NCI-H128 (cell line): ENCODE results near the gene RNF227.
"Not testable (repeated sequence)": the region's sequence is repeated elsewhere in the genome, so short reads cannot be mapped to it uniquely, and the experiment has no call there.

Experiments
- DNase-seq: peaks from one replicate; lab custom pipeline; 2025; ENCODE audit not compliant: unreplicated experiment; lab: John Stamatoyannopoulos, UW

Gene RNF227

DNA sequence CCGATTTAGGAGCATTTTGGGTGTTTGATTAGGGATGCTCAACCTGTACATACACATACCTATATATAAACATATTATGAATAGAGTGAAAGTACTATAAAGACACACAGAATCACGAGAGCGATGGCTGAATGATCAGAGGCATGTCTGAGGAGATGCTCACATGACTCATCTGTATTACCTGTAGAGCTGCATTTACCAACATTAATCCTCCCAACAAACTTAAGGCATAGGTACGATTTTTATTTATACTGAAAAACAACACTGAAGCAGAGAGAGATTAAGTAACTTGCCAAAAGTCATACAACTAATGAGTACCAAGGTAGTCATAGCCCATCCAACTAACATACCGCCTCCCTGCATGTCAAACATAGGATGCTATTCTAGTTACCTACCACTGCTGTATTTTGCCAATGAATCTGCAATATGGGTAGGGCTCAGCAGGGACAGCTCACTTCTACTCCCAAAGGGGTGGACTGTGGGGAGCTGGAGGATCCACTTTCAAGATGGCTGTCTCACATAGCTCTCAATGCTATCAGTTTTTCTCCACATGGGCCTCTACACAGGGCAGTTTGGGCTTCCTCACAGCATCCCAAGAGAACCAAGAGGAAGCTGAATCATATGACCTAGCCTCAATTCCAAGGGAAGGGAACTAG is 51.0 kb downstream of the RNF227 start:
- no peak for DNase-seq

DNA sequence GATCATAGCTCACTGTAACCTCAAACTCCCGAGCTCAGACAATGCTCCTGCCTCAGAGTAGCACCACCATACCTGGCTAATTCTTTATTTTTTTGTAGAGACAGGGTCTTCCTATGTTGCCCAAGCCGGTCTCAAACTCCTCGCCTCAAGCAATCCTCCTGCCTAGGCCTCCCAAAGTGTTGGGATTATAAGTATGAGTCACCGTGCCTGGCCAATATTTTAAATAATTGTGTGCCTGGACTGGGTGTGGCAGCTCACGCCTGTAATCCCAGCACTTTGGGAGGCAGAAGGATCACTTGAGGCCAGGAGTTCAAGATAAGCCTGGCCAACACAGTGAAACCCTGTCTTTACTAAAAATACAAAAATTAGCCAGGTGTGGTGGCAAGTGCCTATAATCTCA is 51.7 kb downstream of the RNF227 start:
- DNase-seq = not testable (repeated sequence)
